Astrocyte of the hippocampus (primary cell): ENCODE results near the gene BUD13.

Source experiments
- DNase-seq: peaks from one replicate; pipeline ENCODE4 v3.0.0; 2011; ENCODE audit warnings: low read depth, low spot score

BUD13 gene

DNA sequence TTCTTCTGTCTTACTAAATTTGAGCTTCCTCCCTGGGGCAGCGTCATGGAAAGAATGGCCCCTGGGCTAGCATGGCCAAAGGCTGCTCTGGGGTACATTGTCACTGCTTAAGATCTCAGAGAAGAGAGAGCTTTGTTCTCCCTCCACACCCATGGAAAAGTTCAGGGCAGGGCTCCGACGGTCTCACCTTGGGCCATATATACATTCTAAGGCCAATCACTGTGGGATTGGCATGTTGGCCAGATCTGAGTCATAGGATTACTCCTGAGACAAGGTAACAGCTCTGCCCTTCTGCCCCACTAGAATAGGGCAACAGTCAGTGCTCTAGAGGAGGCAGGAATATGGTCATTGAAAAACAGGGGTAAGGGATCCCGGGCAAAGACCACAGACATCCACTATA, 56.2 kb downstream of the BUD13 start:
- no peak for DNase-seq

DNA sequence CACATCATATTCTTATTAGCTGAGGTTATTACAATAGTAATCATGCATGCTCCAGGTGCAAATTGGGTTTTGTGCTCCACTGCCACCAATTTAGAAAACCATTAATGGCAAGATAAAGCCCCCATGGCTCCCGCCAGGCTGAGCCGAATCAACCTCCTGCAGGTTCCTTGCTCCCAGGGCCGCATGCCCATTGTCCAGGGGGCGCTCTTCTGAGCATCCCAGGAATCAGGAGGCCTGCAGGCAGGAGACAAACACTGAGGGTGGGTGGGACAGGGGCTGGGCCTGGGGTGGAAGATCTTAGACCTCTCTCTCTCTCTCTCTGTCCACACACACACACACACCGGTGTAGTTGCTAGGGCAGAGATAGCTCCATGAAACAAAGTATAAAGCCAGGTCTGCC, 57.4 kb downstream of the BUD13 start:
- DNase-seq: no peak

- DNase-seq: no peak
These were observed 57.9 kb downstream of the BUD13 start for GRCh38 chr11:116714902-116715301.

DNA sequence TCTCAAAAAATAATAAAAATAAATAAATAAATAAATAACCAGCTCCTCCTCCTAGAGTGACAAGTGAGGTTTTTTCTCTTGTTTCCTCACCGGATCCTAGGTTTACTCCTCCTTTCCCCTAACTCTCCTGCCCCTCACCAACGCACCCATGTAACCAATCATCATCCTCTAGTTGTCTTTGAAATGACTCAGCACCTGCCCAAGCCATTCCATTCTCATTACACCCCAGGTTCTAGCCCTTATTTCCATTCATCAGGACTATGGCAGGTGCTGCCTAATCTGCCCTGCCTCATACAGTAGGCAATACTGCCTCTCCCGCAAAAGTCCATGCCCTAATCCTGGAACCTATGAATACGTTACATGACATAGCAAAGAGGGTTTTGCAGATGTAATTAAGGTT, 60.4 kb downstream of the BUD13 start:
- DNase-seq: no peak

DNA sequence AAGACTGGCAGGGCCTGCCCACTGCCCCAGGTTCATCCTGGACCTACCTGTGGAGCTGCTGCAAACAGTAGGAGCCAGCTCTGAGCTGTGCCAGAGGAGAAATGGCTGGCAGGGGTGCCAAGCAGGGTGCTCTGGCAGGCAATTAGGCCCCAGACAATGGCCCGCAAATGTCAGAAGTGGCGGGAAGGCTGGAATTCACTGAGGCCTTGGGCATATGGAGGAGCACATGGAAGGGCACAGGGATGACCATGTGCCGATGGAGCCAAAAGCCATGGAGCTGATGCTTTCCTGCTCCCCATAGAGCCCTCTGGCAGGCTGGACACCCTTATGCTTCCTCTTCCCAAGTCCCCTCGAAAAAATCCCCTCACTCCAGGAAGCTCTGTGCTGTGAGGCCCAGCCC, 62.0 kb downstream of the BUD13 start:
- no peak for DNase-seq

DNA sequence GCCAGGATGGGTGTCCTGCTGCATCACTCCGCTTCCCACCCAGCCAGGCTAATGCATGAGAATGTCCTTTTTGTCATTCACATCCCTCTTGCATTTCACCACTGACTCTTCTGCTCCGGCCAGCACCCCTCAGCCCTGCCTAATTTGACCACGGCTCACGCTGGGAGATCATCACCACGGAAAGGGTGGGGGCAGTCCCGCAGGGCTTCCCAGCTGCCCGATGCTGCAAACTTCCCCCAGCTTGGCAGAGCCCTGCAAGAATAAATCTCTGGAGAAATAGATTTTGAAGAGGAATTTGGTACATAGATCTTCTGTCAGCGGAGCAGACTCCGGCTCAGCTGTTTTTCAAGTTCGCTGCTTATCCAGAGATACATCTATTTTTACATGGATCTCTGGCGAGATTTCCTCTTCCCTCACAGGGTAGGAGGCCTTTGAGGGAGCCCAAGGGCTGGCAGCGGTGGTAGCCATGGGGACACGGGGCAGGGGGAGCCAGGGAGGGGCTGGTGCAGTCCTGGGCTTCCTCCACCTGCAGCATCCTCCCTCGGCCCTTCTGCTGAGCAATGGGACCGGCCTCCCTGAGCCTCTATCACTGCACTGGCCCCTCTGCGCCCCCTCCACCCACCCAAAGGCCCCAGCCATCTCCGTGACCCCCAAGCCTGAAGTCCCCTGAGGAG, 62.6 kb downstream of the BUD13 start:
- no peak for DNase-seq

- DNase-seq: no peak
These were observed 65.0 kb downstream of the BUD13 start for GRCh38 chr11:116707746-116708145.

DNA sequence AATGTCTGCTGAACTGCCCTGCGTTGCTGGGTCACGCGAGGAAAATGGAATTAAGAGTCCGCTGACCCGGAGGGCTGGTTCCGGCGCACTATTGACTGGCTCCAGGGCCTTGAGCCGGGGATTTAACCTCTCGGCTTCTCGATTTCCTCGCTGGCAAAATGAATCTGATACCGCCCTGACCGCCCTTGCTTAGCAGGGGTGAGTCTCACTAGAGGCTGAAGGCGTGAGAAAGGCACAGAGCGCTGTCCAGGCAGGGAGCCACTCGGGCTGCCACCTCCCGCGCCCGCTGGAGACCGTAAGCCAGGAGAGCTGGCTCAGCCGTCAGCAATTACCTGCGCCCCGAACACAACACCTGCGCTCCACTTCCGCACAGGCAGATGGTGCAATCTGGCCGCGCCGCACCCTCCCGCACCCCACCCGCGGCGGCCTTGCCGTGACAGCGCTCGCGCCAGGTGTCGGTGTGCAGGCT, 65.6 kb downstream of the BUD13 start:
- DNase-seq: no peak

DNA sequence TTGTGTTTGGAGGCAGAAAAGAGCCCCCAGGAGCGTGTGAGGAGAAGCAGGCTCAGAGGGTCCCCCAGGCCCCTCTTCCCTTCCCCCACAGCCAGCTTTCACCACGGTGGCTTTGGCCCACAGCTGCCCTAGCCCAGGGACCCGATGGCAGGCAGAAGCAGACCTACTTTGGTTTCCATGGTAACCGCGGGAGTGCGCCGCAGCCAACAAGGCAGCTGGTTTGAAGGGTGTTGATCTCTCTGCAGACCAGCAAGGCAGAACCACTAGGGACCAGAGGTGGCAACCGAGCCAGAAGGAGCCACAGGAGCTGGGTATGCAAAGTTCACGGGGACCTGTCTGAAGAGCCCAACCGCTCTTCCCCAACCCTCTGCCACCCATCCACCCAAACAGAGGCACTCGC, 69.4 kb downstream of the BUD13 start:
- peak; percentile 67 for DNase-seq

DNA sequence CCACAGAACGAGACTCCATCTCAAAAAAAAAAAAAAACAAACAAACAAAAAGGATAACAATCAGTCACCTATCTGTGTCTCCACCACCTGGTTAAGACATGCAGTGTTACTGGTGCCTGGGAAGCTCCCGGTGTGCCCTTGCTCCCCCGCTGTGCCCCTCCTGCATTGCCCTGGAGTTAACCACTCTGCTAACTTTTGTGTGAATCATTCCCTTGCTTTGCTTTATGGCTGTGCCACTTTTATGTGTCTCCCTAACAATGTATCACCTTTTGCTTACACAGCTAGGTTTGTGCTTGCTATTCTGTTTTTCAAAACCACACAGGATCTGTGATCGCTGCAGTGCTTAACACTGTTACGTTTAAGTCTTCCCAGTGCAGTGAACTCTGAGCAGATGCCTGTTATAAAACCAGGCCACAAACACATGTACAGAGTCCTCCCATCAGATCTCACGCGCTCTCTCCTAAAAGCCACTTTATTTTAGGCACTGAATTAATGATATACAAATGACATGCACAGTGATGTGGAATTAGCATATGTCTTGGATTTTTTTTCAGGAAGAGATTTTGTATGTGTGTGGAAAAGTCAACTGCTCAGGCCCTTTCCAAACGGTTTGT, 69.9 kb downstream of the BUD13 start:
- no peak for DNase-seq

GRCh38 chr11:116701876-116702275, 70.9 kb downstream of the BUD13 start:
- no peak for DNase-seq

DNA sequence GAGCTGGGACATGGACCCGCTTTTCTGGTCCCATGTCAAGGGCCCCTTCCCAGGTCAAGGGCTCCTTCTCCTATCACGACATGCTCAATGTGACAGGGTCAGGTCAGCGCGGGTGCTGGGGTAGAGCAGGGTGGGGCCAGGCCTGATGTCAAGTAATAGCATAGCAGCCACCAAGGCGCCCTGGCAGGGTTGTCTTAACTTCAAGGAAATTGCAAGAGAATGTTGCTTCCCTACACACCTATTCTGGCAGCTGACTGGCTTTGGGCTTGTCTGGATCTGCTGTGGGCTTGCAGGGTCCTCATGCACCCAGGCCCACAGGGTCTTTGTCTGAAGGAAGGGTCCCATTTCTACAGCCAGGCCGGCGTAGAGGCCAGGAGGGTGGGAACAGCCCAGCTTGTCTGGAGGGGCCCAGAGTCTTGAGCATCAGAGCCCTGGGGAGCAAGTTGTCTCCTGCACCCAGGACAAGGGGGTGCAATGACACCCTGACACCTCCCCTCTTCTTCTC, 71.4 kb downstream of the BUD13 start:
- DNase-seq: no peak

DNA sequence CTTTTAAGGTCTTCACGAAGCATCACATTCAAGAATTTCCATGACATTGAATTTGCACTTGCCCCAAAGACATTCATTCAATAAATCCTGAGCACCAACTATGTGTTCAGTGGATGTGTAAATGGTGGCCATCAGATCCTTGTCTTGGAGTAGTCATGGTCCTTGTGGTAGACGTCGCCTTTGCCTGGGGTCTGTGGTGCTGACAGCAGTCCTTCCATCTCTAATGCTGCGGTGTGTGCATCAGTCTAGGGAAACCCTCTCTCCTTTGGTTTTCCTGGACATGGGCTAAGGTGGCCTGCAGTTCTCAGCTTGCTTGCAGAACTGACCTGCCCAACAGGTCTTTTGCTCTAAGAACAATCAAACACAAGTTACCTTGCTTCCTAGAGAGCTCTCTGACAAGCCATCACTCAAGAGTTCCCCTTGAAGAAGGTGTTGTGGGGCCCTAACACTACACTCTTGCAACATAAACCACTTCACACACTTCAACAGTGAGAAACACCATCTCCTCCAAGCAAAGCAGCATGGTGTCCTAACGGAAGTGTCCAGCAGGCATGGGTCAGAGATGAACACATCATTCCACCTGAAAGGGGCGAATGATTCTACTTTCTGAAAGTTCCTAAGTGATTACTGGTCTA, 72.1 kb downstream of the BUD13 start:
- DNase-seq: no peak
